ENCODE measurements around the gene TNFRSF25. TPM values are rescaled to one million over a fixed set of nuclear protein-coding genes. Genes with fewer than 3 reads are reported as not detected.

Gene TNFRSF25
- total and polyA plus RNA-seq, 9 of the 15 experiments (the other 6 are each of a cell fraction or from before 2014, with no cell fraction given) = 0.24 to 0.49 TPM; not detected in 7

DNA sequence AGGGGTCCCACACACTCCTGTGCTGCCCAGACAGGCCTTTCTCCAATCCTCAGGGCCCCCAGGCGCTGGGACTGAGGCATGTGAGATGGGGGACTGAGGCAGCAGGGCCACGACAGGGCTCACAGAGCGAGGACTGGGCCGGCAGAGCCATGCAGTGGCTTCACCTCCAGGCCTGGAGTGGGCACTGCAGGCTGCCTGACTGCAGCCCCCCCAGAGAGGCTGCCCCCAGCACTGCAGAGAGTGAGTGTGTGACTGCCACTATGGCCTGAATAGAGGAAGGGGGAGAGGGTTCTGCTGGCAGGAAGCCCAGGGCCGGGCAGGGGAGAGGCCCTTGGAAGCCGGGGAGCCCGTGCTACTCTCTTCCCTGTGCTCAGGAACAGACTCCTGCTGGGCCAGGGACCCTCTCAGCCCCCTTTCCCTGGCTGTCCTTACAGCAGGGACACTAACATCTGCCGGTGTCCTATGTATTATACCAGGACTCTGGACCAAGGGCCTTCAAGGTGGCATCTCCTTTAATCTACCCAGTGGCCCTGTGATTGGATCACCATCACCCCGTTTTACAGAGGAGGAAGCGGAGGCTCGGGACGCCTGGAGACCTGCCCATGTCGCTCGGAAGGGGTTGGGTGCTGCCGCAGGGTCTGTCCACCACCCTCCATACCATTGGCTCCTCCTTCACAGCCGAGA lies 45.7 kb upstream of the TNFRSF25 start:
- Histone ChIP-seq H3K4me3 (no peak overlapping the region), H3K27me3 (ENCODE audit: control insufficient read depth in 2 of 2, insufficient read depth in 2 of 2, low read length in 2 of 2) (peaks cover 35 to 71% of the 10 kb centered on the region in 2 experiments; a peak in 4 of 5 replicates), H3K9me3 (replicated peaks; ENCODE audit: control insufficient read depth, insufficient read depth, low read depth, low read length) (no peaks in the 10 kb centered on the region), H3K9me1 (ENCODE audit: control insufficient read depth, insufficient read depth, low read length) (no peaks in the 10 kb centered on the region), H3K36me3 (ENCODE audit: control insufficient read depth, insufficient read depth, low read length) (no peaks in the 10 kb centered on the region), H3K4me2 (ENCODE audit: insufficient read depth, low read length) (no peak overlapping the region), H3K27ac (ENCODE audit: extremely low read depth, low read depth, low read length) (no peak overlapping the region), H3K4me1 (replicated peaks in 1 of 2; ENCODE audit: control insufficient read depth in 2 of 2, insufficient read depth in 2 of 2, low read length in 2 of 2) (peaks cover 0 to 37% of the 10 kb centered on the region in 2 experiments; a peak in 2 of 5 replicates), H4K20me1 (replicated peaks; ENCODE audit: control insufficient read depth, insufficient read depth, low read length) (peaks cover 18% of the 10 kb centered on the region; the same call in 1 of the 2 replicates), H2AFZ (ENCODE audit: low read depth, low read length) (no peak overlapping the region), H3K9ac (ENCODE audit: insufficient read depth in 1 of 2, low read depth in 2 of 2, low read length in 2 of 2) (peak overlapping the region in 1 of 2 experiments; percentile 67; a peak in 2 of 4 replicates), H3K79me2 (ENCODE audit: control insufficient read depth, insufficient read depth, low read length) (no peaks in the 10 kb centered on the region)
- no peak for DNase-seq (ENCODE audit: extremely low read depth in 1 of 4, low spot score in 3 of 4)
- WGBS (ENCODE audit: insufficient coverage, low coverage, missing lambda C conversion rate) = 23% methylated on average over 16 of the region's 16 CpGs
- in situ Hi-C loops (cut with MboI) = no loop called here
- FAIRE-seq = no peak
- intact Hi-C loops (cut with micrococcal nuclease) = no loop called here
- POLR2A ChIA-PET = interaction anchor here (0.7 to 3.4 kb wide), 4 partner anchors 11 to 907 kb away, joined by 3 to 21 read pairs (median 3); no protein-coding TSS in a partner anchor
- CTCF ChIA-PET (ENCODE audit: low intra/inter-chr PET ratio) = no interaction called here
- peak; percentile 8; the same call in 2 of the 3 replicates for ATAC-seq
- BruUV-seq (replicated peaks) = no TSS peak
- TF ChIP-seq, protein P1, sequence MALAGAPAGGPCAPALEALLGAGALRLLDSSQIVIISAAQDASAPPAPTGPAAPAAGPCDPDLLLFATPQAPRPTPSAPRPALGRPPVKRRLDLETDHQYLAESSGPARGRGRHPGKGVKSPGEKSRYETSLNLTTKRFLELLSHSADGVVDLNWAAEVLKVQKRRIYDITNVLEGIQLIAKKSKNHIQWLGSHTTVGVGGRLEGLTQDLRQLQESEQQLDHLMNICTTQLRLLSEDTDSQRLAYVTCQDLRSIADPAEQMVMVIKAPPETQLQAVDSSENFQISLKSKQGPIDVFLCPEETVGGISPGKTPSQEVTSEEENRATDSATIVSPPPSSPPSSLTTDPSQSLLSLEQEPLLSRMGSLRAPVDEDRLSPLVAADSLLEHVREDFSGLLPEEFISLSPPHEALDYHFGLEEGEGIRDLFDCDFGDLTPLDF (CRISPR knock-in tag; IDR thresholded peaks at IDR 0.05) = no peak
- TF ChIP-seq, protein P2, sequence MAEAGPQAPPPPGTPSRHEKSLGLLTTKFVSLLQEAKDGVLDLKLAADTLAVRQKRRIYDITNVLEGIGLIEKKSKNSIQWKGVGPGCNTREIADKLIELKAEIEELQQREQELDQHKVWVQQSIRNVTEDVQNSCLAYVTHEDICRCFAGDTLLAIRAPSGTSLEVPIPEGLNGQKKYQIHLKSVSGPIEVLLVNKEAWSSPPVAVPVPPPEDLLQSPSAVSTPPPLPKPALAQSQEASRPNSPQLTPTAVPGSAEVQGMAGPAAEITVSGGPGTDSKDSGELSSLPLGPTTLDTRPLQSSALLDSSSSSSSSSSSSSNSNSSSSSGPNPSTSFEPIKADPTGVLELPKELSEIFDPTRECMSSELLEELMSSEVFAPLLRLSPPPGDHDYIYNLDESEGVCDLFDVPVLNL (CRISPR knock-in tag; IDR thresholded peaks at IDR 0.05; ENCODE audit: low read depth) = no peak
- no peak for TF ChIP-seq TEAD2 (tag; IDR thresholded peaks at IDR 0.05)
- no peak for TF ChIP-seq HDAC1 (IDR thresholded peaks at IDR 0.05)
- TF ChIP-seq ZNF830 (CRISPR knock-in tag; IDR thresholded peaks at IDR 0.05) = no peak
- no peak for TF ChIP-seq PTBP1 (IDR thresholded peaks at IDR 0.05; ENCODE audit: low read depth, low read length)
- TF ChIP-seq TBP (optimal IDR thresholded peaks at IDR 0.05; ENCODE audit: low read depth, low read length) = no peak
- no peak for TF ChIP-seq SIRT6 (IDR thresholded peaks at IDR 0.05; ENCODE audit: low read depth, low read length)
- no peak for TF ChIP-seq CTBP1 (IDR thresholded peaks at IDR 0.05; ENCODE audit: borderline replicate concordance)
- no peak for TF ChIP-seq SMARCE1 (IDR thresholded peaks at IDR 0.05)
- no peak for TF ChIP-seq NBN (IDR thresholded peaks at IDR 0.05; ENCODE audit: low read depth)
- no peak for TF ChIP-seq SPI1 (IDR thresholded peaks at IDR 0.05; ENCODE audit: borderline replicate concordance, low read depth, low read length)
- TF ChIP-seq, protein P3, sequence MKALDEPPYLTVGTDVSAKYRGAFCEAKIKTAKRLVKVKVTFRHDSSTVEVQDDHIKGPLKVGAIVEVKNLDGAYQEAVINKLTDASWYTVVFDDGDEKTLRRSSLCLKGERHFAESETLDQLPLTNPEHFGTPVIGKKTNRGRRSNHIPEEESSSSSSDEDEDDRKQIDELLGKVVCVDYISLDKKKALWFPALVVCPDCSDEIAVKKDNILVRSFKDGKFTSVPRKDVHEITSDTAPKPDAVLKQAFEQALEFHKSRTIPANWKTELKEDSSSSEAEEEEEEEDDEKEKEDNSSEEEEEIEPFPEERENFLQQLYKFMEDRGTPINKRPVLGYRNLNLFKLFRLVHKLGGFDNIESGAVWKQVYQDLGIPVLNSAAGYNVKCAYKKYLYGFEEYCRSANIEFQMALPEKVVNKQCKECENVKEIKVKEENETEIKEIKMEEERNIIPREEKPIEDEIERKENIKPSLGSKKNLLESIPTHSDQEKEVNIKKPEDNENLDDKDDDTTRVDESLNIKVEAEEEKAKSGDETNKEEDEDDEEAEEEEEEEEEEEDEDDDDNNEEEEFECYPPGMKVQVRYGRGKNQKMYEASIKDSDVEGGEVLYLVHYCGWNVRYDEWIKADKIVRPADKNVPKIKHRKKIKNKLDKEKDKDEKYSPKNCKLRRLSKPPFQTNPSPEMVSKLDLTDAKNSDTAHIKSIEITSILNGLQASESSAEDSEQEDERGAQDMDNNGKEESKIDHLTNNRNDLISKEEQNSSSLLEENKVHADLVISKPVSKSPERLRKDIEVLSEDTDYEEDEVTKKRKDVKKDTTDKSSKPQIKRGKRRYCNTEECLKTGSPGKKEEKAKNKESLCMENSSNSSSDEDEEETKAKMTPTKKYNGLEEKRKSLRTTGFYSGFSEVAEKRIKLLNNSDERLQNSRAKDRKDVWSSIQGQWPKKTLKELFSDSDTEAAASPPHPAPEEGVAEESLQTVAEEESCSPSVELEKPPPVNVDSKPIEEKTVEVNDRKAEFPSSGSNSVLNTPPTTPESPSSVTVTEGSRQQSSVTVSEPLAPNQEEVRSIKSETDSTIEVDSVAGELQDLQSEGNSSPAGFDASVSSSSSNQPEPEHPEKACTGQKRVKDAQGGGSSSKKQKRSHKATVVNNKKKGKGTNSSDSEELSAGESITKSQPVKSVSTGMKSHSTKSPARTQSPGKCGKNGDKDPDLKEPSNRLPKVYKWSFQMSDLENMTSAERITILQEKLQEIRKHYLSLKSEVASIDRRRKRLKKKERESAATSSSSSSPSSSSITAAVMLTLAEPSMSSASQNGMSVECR (CRISPR knock-in tag; IDR thresholded peaks at IDR 0.05) = no peak
- TF ChIP-seq ADNP (tag; IDR thresholded peaks at IDR 0.05) = no peak
- no peak for TF ChIP-seq DDX20 (tag; IDR thresholded peaks at IDR 0.05; ENCODE audit: low read depth)
